Measurements from ENCODE around the gene C2orf69.
A peak's percentile ranks its signal among the peaks of the same experiment; 100 is the strongest.

C2orf69 gene

GRCh38 chr2:199911052-199911876, at the start of gene C2orf69:
Gene C2orf69, plus strand, starts transcription at chr2:199911293. Its CDS starts 146 bp downstream, at chr2:199911439.
- peak; percentile 100 for DNase-seq (ENCODE audit: low read depth, low spot score)

DNA sequence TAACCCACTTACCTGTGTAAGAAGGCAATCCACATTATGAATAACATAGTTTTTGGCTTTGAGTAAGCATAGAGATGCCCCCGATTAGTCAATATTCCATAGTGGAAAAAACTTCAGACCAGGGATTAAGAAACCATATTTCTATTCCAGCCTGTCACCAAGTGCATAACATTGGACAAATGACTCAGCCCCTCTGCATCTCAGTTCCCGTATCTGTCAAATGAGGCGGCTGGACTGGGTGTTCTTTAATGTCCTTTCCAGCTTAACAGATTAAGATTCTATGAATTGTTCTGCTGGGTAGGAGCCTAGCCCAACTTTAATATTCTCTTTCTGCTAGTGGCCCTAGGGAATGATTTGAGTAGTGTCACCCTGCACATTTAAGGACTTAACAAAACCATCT, 48.3 kb upstream of the C2orf69 start:
- no peak for DNase-seq (ENCODE audit: low read depth, low spot score)

- no peak for DNase-seq (ENCODE audit: low read depth, low spot score)
Observed at GRCh38 chr2:199865905-199866304, 45.2 kb upstream of the C2orf69 start.

DNA sequence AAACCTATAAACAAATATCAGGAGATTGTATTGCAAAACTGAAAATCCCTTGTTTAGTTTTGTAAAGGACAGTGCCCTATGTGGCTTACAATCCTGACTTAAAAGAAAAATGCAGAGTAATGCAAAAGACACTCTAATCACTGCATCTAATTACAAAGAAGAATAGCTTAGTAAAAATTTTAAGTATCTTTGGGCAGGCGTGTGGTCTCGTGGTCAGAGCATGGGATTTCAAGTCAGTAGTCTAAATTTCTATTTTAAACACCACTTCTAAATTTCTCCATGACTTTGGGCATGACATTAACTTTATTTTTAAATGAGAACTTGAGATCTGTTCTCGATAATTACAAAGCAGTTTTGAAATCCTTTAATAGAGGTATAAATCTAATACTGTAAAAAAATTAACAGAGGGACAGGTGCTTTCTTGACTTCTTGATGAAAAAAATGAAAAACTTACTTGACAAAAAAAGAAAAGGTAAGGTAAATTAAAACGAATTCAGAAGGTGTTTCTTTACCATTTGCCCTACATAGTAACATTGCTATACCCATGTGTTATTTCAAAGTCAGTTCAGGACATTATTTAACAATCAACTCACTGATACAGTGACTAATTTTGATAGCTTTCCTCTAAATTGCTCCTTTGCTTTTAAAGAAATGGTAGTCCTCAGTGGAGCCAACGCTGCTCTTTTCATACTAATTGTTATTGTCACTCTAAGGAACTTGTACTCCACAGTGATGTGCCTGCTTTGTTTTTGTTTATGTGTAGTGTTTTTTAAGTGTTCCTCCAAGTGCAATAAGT, 42.5 kb upstream of the C2orf69 start:
- DNase-seq (ENCODE audit: low read depth, low spot score), result no peak

- no peak for DNase-seq (ENCODE audit: low read depth, low spot score)
Observed at GRCh38 chr2:199869227-199869541, 41.9 kb upstream of the C2orf69 start.

GRCh38 chr2:199869653-199870052, 41.4 kb upstream of the C2orf69 start:
- no peak for DNase-seq (ENCODE audit: low read depth, low spot score)

- DNase-seq (ENCODE audit: low read depth, low spot score), result no peak
Observed at GRCh38 chr2:199870581-199870980, 40.5 kb upstream of the C2orf69 start.

DNA sequence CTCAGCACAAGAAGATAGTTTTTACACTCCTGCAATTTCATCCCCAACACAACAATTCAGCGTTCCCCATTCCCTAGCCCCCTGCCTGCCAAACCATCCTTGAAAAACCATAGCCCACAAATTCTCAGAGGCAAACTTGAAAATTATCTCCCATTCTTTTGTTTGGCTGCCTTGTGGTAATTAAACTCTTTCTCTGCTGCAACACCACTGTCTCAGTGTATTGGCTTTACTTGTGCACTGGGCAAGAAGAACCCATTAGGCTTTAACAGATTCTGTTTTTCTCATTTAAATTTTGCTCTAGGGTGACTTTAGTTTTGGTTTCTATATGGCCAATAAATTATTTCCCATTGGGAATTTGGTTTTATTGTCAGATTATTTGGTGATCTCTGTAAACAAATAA, 36.9 kb upstream of the C2orf69 start:
- DNase-seq (ENCODE audit: low read depth, low spot score), result no peak

DNA sequence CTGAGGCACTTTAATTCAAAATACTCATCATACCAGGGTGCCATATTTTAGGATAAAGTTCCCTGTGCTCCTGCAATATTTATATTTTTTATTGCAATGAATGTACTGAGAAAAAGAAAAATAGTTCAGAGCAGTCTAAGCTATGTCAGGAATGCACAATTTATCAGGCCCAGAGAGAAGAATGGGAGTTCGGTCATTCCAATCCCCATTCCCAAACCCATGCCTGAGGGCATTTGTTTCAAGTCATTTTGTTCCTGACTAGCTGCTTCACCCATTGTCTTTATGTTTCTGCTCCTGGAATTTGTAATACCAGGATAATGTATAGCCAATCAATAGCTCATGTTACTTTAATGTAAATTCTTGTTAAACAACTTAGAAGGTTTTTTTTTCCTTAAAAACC, 35.7 kb upstream of the C2orf69 start:
- DNase-seq (ENCODE audit: low read depth, low spot score), result peak; percentile 74

- no peak for DNase-seq (ENCODE audit: low read depth, low spot score)
Observed at GRCh38 chr2:199882667-199883066, 28.4 kb upstream of the C2orf69 start.

GRCh38 chr2:199883474-199884212, 27.4 kb upstream of the C2orf69 start:
- no peak for DNase-seq (ENCODE audit: low read depth, low spot score)

- no peak for DNase-seq (ENCODE audit: low read depth, low spot score)
Observed at GRCh38 chr2:199895406-199895805, 15.7 kb upstream of the C2orf69 start.

DNA sequence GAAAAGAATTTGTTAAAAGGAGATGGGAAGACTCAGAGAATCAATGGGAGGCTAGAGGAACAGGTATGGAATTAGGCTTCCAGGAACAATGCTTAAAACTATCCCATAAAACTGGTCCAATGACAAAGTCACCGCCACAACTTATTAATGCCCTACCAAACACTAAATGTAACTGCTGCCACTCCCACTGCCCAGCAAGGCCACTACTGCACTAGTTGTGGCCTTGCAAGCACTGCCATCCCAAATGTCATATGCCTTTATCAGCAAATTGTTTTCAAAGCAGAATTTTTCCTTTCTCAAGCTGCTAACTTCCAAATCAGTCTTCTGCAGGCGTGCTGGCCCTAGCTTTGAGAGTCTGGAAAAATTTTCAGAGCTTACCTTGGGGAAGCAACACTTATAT, 14.5 kb upstream of the C2orf69 start:
- DNase-seq (ENCODE audit: low read depth, low spot score), result no peak

- DNase-seq (ENCODE audit: low read depth, low spot score), result no peak
Observed at GRCh38 chr2:199901942-199902341, 9.2 kb upstream of the C2orf69 start.

DNA sequence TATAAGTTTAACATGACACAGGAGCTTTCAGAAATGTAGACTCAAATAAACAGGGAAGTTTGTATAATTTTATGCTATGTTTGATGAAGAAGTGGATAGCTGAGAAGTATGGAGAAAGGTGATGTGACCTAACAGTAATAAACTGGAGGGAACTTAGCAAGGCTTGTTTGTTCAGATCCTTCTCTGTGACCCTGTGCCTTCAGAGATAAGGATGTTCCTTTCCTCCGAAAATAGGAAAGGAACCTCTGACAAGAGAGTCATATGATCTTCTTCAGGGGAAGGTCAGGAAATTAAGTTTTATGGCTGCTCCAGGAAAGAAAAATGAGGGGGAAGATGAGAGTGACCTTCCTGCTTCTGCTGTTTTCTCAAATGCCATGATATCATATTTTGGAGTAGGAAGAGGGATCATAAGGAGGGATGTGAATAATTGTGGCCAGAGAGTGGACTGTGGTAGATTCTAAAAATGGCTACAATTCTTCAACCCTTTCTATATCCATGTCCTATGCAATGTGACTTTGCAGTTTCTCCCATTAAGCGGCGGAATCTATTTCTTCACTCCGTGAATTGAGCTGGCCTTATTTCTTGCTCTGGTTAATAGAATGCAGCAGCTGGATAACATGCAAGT, 8.5 kb upstream of the C2orf69 start:
- no peak for DNase-seq (ENCODE audit: low read depth, low spot score)

DNA sequence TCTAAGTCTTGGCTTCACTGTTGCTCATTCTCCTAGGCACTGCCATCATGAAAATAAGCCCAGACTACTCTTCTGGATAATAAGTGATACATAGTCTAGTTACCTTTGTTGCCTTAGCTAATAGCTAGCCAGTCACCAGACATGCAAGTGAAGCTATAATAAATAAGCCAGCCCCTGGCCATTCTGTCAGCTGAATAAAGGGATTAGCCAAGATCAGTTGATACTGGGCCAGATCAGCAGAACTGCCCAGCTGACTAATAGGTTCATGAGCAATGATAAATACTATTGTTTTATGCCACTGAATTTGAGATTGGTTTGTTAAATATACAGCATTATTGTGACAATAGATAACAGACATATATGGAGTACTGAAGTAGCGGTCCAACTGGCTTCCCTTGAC, 8.0 kb upstream of the C2orf69 start:
- DNase-seq (ENCODE audit: low read depth, low spot score), result no peak

DNA sequence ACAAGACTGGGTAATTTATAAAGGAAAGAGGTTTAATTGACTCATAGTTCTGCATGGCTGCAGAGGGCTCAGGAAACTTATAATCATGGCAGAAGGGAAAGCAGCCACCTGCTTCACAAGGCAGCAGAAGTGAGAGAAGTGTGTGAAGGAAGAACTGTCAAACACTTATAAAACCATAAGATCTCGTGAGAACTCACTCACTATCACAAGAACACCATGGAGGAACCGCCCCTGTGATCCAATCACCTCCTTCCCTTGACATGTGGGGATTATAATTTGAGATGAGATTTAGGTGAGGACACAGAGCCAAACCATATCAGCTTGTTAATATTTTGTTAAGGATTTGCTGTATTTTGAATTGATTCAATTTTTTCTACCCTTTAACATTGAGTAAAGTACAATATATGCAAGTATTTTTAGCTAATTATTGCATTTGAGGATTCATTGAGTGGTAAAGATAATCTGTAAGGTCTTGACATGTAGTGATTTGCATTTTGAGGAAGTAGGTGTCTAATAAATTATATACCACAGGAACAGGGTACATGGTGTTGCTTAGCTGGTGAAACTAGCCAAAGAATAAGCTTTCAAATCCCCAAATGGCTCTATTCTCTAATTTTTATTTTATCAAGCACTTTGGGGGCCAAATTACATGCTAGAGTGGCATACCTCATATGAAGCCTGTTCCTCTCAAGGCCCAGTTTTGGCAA, 3.9 kb upstream of the C2orf69 start:
- no peak for DNase-seq (ENCODE audit: low read depth, low spot score)

DNA sequence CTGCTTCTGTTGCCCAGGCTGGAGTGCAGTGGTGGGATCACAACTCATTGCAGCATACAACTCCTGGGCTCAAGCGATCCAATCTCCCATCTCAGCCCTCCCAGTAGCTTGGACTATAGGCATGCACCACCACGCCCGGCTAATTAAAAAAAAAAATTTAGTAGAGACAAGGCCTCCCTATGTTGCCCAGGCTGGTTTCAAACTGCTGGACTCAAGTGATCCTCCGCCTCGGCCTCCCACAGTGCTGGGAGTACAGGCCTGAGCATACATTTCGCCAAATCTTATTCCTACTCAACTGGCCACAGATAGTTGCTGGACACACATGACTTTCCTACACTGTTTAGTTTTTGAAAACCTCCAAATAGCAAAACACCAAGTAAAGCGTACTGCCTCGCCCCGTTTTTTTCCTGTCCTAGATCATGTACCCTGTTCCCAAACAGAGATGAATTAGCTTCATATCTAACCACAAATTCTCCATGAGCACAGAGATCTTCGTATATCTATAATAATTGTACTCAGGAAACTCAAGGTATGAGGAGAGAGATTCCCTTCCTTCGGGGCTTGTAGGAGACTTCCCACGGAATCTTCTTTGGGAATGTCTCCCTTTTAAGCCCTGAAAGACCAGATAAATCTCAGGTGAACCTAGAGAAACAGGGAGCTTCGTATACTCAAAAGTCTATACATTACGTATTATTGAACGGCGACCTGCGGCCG, 598 bp upstream of the C2orf69 start:
- no peak for DNase-seq (ENCODE audit: low read depth, low spot score)

- DNase-seq (ENCODE audit: low read depth, low spot score), result no peak
Observed at GRCh38 chr2:199911877-199912161, 726 bp downstream of the C2orf69 start.

GRCh38 chr2:199912553-199913114, 1.5 kb downstream of the C2orf69 start:
- peak; percentile 11 for DNase-seq (ENCODE audit: low read depth, low spot score)
